ENCODE results near the gene TTC39C.

GRCh38 chr18:24039671-24040070, 25.1 kb downstream of the TTC39C start:
- TF ChIP-seq, protein P1, sequence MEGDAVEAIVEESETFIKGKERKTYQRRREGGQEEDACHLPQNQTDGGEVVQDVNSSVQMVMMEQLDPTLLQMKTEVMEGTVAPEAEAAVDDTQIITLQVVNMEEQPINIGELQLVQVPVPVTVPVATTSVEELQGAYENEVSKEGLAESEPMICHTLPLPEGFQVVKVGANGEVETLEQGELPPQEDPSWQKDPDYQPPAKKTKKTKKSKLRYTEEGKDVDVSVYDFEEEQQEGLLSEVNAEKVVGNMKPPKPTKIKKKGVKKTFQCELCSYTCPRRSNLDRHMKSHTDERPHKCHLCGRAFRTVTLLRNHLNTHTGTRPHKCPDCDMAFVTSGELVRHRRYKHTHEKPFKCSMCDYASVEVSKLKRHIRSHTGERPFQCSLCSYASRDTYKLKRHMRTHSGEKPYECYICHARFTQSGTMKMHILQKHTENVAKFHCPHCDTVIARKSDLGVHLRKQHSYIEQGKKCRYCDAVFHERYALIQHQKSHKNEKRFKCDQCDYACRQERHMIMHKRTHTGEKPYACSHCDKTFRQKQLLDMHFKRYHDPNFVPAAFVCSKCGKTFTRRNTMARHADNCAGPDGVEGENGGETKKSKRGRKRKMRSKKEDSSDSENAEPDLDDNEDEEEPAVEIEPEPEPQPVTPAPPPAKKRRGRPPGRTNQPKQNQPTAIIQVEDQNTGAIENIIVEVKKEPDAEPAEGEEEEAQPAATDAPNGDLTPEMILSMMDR (conservative IDR thresholded peaks at IDR 0.05; ENCODE audit: low read depth, low read length) = no peak
- TF ChIP-seq EZH2 (IDR thresholded peaks at IDR 0.05; ENCODE audit: borderline replicate concordance, low read depth, low read length, poor library complexity, severe bottlenecking) = no peak
